GM21515 (cell line): ENCODE results near the gene GK.
A peak's percentile ranks its signal among the peaks of the same experiment; 100 is the strongest.
"Not testable (repeated sequence)": the region's sequence is repeated elsewhere in the genome, so short reads cannot be mapped to it uniquely, and the experiment has no call there.

Source experiments
- ATAC-seq: cut with Tn5 transposase; IDR thresholded peaks from one replicate; pipeline ENCODE4 v1.9.1; 2021; ENCODE audit not compliant: unreplicated experiment

GK gene

GRCh38 chrX:30652527-30653414 is 452 bp upstream of the GK start:
- ATAC-seq = peak; percentile 90

GRCh38 chrX:30654386-30654785 is 1.2 kb downstream of the GK start:
- ATAC-seq = not testable (repeated sequence)

DNA sequence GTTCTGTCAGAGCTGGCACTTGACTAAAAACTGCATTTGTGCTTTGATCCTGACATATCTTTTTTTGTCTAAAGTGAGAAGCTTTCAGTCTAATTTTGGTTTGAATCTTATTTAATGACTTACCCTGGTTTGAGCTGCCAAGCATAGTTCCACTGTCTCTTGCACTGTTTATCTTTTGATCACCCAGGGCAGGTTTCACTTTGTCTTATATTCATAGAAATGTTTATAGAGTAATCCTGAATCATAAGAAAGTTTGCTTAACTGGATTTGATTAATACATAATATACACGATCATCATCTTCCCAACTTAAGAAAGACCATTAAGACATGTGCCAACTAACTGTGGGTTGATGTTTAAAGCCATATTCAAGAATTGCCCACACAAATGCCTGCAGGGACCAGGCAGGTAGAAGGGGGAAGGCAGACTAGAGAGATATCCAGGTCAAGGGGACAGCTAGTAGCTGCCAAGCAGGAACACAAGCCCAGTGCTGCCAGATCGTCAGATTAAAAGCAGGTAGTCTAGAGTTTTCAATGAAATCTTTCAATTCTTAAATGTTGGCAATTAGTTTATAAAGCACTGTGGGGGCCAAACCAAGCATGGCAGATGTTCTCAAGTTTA is 1.9 kb downstream of the GK start:
- no peak for ATAC-seq

GRCh38 chrX:30655991-30656390 is 2.8 kb downstream of the GK start:
- ATAC-seq = no peak

DNA sequence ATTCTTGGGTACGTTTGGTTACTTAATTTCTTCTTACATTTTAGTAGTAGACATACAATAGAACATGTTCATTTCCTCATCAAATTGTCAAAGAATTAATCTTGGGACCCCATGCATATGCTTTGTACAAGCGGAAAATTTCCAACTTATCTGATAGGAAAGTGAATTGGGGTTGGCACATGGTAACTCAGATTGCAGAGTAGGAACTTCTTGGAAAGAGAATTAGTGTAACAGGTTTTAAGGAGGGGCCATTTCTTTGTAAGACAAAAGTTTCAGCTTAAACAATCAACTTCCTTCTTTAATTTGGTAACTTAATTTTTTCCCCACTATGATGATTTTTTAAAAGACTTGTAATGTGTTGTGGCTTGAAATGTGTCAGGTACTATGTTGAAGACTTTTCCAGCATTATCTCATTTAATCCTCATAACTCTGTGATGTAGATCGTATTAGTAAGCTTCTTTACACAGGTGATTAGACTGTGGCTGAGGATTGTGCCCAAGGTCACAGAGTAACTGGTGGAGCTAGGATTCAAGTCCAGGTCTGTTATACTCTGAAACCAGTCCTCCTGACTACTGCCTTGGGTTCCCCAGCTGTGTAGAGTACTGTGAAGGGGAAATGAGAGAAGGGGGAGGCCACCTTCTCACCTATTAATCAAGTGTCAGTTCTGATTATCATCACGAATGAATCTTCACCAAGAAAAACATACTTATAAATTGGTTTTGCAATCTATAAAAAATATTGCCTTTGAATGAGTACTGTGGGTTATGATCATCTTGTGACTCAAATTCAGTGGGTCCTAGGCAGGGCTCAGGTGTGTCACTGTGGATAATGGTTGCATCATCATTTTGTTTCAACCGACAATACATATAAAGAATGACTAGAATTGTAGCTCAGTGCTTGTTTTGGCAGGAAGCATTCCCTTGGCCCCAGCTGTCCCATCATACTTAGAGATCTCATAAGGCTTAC is 4.3 kb downstream of the GK start:
- ATAC-seq = no peak

DNA sequence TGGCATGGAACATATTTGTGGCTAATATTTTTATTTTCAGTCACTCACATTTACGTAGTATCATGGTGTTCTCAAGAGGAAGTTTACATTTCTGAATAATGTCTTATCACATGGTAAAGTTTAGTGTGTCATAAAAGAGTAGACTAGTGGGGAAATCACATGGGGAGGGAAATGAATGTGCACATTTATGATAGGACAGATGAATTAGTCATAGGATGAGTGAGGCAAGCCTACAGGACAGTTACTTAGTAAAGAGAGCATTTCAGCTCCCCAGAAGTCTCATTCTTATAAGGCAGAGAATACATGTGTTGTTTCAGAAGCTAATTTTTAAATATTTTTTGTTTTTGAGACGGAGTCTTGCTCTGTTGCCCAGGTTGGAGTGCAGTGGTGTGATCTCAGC is 6.2 kb downstream of the GK start:
- no peak for ATAC-seq

DNA sequence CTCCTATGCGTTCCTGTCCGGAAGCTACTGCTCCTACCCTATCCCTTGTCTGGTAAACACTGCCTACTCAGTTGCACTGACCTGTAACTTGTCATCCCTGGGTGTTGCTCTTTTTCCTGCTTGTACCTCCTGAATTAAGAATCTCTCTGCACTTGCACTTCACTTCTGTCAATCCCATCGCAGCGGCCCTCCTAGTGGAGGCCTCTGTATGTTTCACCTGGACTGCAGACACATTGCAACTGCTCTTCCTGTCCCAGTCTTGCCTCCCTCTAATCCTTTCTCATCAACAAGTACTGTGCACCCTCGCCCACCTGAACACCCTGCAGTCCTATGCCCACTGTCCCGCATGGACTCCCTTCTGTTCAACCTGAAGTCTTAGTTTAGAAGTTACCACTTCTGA is 8.0 kb downstream of the GK start:
- ATAC-seq = no peak

- ATAC-seq = no peak
Observed at GRCh38 chrX:30663322-30663721, 10.1 kb downstream of the GK start.

DNA sequence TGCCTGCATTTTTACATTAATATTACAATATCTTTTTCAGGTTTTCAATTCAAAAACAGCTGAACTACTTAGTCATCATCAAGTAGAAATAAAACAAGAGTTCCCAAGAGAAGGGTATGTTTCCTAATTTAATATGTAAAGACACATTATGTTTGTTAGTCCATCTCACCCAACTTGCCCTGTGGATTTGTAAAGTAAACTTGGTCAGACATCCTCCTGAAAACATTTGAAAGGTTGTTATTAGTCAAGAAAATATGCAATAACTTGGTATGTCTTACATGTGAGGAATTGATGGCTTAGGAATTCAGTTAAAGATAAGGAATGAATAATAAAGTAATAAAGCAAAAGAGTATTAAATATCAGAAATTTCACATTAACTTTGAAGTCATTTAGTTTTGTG is 12.2 kb downstream of the GK start:
- ATAC-seq = no peak

DNA sequence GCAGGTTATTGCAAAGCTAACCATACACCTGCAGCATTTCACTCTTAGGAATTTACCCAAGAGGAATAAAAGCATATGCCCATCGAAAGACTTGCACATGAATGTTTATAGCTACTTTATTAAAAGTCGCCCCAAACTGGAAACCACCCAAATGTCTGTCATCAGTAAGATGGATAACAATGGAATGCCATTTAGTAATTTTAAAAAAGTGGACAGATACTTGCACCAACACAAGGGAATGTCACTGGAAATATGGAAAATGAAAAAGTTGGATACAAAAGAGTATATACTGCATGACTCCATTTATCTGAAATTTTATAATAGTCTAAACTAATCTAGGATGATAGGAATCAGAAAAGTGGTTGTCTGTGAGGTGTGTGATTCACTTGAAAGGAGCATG is 12.9 kb downstream of the GK start:
- ATAC-seq = no peak

DNA sequence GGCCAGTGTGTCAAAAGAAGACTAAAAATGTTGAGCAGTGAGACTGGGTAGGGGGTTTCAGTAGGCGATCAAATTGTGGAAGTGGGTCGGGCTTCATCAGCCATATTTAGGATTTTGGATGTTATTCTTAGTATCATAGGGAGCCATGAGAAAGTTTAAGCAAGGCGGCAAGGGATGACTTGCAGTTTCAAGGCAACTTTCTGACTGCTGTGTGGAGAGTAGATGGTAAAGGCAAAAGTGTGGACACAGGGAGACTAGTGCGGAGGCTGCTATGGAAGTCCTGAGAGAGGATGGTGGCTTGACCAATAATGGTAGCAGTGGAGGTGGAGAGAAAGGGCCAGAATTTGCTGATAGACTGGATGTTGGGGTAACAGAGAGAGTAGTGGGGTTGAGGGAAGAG is 15.4 kb downstream of the GK start:
- no peak for ATAC-seq

DNA sequence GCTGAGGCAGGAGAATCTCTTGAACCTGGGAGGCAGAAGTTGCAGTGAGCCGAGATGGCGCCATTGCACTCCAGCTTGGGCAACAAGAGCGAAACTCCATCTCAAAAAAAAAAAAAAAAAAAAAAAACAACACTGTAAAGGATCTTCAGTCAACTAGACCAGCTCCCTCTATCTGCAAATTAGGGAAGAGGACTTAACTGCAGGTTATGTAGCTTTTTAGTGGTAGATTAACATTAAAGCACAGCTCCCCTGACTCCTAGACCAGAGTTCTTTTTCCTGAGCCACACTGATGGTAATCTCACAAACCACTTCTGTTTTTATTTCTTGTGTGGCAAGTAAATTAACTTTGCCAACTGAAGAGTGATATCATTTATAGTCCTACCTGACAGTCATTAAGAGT is 18.0 kb downstream of the GK start:
- not testable (repeated sequence) for ATAC-seq

GRCh38 chrX:30673127-30673796 is 20.0 kb downstream of the GK start:
- no peak for ATAC-seq

DNA sequence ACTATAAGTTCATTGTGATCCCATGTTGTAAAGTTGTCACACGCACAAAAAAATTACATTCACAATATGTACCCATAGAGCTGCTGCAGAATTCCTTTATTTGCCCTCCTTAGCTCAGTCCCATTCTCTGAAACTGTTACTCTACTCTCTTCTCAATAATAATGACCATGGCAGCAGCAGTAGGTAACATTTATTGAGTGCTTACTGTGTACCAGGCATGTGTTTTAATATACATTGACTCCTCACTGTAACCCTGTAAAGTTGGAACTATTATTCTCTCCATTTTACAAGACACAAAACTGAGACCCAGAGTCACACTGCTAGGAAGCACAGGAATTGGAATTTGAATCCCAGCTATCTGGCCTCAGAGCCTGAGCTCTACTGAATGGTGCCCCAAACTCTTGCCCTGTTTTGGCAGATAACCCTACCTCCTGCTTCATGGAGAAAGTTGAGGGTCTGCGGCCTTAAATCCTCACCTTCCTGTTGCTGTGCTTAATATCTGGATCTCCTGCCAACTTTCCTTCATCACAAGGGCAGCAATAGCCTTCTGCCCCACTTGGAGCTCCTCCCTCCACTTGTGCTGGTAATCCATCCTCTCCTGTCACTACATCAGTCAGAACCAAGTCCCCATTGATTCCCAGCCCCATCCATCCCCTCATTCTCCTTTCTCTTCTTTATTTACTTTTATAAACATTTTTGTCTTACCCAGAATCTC is 20.8 kb downstream of the GK start:
- no peak for ATAC-seq

GRCh38 chrX:30674799-30675198 is 21.6 kb downstream of the GK start:
- no peak for ATAC-seq

- ATAC-seq = no peak
Observed at GRCh38 chrX:30679369-30679768, 26.1 kb downstream of the GK start.

DNA sequence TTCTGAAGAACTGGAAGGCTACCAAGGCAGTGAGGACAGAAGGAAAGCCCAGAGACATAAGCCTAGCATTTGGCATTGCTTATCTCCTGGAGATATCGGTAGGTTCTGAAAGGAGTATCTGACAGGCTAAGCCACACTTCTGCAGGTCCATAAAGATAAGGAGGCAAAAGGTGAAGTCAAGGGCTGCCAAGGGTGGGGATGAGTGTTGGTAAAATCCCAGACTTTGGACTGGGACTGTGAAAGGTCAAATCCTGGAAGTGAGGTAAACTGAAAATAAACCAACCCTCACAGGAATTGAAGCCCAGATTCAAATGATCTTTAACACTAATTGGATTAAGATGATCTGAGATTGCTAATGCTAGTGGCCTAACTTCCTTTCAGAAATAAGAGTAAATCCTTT is 27.4 kb downstream of the GK start:
- no peak for ATAC-seq

DNA sequence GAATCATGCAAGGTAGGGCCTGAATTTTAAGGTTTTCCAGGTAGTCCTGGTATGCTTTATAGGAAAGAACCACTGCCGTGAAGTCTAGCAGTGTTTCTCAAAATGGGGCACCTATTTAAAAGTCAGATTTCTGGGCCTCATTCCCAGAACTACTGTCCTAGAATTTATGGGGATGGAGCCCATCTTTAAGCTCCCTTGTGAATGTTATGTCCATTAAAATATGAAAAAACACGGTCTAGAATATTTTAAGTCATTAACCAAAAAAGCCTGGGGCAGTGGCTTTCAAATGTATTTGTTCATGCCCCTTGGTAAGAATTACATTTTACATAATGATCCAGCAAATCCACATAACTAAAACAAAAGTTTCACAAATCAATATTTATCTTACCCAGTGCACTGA is 35.4 kb downstream of the GK start:
- no peak for ATAC-seq

GRCh38 chrX:30689116-30689515 is 35.9 kb downstream of the GK start:
- ATAC-seq = no peak

- ATAC-seq = no peak
Observed at GRCh38 chrX:30690330-30690729, 37.1 kb downstream of the GK start.
